K562 treated with DMSO at 1 percent for 4 hours (cell line): ENCODE results near the gene HNRNPLL. TPM values are rescaled to one million over a fixed set of nuclear protein-coding genes. Genes with fewer than 3 reads are reported as not detected.

Source experiments
- total RNA-seq: library from RNA; unstranded; fragments of 300-600 nt; gene quantifications from 2 replicates; pipeline ENCODE4 v1.2.3, GENCODE V29; 2022; ENCODE audit not compliant: insufficient read depth

HNRNPLL gene
- 18.8 and 21.6 TPM in 2 replicates for total RNA-seq

GRCh38 chr2:38602732-38603401, at the start of gene HNRNPLL:
Gene HNRNPLL (minus strand): TSS chr2:38602928. CDS start chr2:38602626, 302 bp downstream.

Other genes with a start within 250 kb of the HNRNPLL start
- gene ATL2, start 225.7 kb downstream of the HNRNPLL start, total RNA-seq = 30.6 and 31.9 TPM in 2 replicates
- gene GALM, start 63.2 kb upstream of the HNRNPLL start, total RNA-seq = 36.4 and 40.2 TPM in 2 replicates
- gene SRSF7, start 148.4 kb upstream of the HNRNPLL start, total RNA-seq = 34.3 and 57.6 TPM in 2 replicates
- 3.8 and 6.3 TPM in 2 replicates for gene GEMIN6, start 175.3 kb upstream of the HNRNPLL start, total RNA-seq